GM19467 (cell line): ENCODE measurements around the gene SCAMP4.
"Not testable (repeated sequence)": the region's sequence is repeated elsewhere in the genome, so short reads cannot be mapped to it uniquely, and the experiment has no call there.

Experiments
- ATAC-seq: cut with Tn5 transposase; IDR thresholded peaks from one replicate; pipeline ENCODE4 v1.9.1; 2021; ENCODE audit warnings: mild to moderate bottlenecking, moderate library complexity; ENCODE audit not compliant: unreplicated experiment

SCAMP4 gene

GRCh38 chr19:1882089-1882785 lies 23.0 kb upstream of the SCAMP4 start:
- no peak for ATAC-seq

DNA sequence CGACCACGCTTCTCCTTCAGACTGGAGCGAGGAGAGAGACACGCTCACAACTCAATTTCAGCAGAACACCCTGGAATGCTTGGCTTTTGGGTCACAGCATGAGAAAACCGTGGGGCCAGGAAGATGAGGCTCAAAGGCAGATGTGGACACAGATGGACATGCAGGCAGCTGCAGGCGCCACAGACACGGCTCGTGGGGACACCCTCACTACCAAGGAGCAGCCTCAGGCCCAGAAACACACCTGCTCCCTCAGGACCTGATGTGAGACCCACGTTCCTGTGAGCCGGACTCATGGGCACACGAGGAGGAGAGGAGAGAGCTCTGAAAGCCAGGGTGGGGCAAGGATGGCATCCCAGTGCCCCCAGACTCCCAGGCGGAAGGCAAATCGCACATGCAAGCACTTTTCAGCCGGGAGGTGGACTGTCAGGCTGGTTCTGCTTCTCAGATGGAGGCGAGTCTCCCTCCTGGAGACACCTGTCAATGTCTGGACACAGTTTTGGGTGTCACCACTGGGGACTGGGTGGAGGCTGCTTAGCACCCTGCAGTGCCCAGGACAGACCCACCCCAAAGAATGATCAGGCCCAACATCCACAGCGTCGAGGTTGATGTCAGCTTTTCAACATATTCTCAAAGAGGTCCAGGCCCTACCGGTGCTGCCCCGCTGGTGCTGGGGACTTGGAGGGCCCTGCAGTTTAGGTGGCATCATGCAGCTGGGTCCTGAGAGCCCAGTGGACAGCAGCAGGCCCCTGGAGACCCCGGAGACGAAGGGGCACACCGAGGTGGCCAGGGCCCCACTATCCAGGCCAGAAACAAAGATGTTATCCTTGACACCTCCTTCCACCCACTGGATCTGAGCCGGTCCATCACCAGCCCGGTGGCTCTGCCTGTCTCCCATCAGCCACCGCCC lies 22.2 kb upstream of the SCAMP4 start:
- no peak for ATAC-seq

- ATAC-seq, result no peak
Measured at GRCh38 chr19:1883784-1884183, 21.4 kb upstream of the SCAMP4 start.

DNA sequence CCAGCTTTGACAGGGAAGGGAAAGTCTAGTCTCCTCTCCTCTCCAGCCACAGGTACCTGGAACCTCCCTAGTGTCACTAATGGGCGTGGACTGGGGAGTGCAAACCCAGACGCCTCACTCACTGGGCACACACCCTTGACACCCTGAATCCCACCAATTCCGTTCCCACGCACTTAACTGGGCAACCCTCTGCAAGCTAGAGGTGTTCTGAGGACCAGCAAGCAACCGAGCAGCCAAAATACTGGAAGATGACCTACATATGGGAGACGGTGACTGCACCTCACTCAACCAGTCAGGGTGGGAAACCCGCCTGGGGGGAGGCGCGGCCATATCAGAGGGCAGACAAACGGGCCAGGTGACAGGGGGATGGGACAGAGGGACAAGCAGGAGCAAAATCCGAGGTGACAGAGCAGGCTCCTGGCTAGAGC lies 20.9 kb upstream of the SCAMP4 start:
- ATAC-seq, result no peak

- peak; percentile 12 for ATAC-seq
Measured at GRCh38 chr19:1884719-1885334, 20.4 kb upstream of the SCAMP4 start.

- peak; percentile 78 for ATAC-seq
Measured at GRCh38 chr19:1885398-1886119, 19.6 kb upstream of the SCAMP4 start, which contains the start of gene ABHD17A. Gene ABHD17A (minus strand): TSS chr19:1885496. CDS start chr19:1881566, 3,930 bp downstream.

DNA sequence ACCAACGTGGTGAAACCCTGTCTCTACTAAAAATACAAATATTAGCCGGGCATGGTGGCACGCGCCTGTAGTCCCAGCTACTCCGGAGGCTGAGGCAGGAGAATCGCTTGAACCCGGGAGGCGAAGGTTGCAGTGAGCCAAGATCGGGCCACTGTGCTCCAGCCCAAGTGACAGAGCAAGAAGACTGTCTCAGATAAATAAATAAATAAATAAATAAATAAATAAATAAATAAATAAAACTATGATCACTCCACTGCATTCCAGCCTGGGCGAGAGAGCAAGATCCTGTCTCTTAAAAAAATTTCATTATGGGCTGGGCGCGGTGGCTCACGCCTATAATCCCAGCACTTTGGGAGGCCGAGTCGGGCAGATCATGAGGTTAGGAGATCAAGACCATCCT lies 18.8 kb upstream of the SCAMP4 start:
- ATAC-seq, result not testable (repeated sequence)

GRCh38 chr19:1888385-1888784 lies 16.8 kb upstream of the SCAMP4 start:
- no peak for ATAC-seq

DNA sequence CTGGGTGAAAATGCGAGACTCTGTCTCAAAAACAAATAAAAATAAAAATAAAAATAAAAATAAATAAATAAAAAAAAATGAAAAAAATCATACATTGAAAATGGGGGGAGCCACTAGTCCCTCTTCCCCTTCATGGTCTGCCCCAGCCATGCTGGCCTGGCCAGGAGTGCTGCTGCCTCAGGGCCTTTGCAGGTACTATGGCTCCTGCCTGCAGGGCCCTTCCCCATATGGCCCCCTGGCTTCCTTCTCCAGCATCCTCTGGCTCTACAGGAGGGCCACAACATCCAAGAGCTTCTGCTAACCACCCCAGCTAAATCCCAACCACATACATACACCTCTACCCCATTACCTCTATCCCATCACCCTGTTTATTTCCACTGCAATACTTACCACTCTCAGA lies 15.3 kb upstream of the SCAMP4 start:
- no peak for ATAC-seq

- ATAC-seq, result no peak
Measured at GRCh38 chr19:1893791-1894190, 11.4 kb upstream of the SCAMP4 start.

DNA sequence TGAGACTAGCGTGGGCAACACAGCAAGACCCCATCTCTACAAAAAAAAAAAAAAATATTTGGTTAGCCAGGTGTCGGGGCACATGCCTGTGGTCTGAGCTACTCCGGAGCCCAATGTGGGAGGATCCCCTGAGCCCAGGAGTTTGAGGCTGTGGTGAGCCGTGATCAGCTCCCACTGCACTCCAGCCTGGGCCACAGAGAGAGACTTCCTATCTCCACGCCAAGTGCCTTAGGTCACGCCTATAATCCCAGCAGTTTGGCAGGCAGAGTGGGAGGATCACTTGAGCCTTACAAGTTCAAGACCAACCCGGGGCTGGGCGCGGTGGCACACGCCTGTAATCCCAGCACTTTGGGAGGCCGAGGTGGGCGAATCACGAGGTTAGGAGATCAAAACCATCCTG lies 8.7 kb upstream of the SCAMP4 start:
- ATAC-seq, result no peak

DNA sequence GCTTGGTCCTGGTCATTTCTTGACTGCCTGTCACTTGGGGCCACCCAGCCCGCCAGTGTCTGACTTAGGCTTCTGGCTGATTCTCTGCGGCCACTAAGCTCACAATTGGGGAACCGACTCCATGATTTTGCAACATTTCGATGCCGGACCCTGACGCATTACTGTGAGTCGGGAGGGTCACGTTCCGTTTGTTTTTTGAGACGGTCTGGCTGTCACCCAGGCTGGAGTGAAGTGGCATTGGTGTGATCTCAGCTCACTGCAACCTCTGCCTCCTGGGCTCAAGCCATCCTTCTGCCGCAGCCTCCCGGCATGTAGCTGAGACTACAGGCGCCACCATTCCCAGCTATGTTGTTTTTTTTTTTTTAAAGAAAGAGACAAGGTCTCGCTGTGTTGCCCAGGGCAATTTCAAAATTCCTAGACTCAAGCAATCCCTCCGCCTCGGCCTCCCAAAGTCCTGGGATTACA lies 3.2 kb upstream of the SCAMP4 start:
- no peak for ATAC-seq

DNA sequence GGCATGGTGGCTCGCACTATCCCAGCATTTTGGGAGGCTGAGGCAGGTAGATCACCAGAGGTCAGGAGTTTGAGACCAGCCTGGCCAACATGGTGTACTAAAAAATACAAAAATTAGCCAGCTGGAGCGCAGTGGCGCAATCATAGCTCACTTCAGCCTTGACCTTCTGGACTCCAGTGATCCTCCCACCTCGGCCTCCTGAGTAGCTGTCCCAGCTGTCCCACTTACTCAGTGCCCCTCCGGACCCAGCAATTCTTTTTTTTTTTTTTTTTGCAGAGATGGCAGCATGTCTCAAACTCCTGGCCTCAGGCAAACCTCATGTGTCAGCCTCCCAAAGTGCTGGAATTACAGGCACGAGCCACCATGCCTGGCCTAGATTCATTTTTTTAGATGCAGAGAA lies 2.3 kb upstream of the SCAMP4 start:
- ATAC-seq, result no peak

GRCh38 chr19:1904860-1905109 lies 414 bp upstream of the SCAMP4 start:
- peak; percentile 3 for ATAC-seq

DNA sequence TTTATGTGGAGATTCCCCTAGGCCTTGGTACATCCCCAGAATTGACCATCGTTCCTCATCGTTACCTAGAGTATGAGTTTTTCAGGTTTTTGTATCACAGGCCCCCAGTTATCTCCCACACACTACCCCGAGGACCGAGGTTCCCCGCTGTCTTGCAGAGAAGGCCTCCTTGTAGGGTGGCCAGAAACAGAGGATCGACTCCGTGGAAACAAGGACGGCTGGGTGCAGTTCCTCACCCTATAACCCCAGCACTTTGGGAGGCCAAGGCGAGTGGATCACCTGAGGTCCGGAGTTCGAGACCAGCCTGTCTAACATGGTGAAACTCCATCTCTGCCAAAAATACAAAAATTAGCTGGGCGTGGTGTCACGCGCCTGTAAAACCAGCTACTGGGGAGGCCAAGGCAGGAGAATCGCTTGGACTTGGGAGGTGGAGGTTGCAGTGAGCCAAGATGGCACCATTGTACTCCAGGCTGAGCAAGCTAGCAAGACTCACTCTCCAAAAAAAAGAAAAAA lies 720 bp downstream of the SCAMP4 start:
- no peak for ATAC-seq

GRCh38 chr19:1906985-1907562 lies 1.9 kb downstream of the SCAMP4 start:
- ATAC-seq, result no peak

DNA sequence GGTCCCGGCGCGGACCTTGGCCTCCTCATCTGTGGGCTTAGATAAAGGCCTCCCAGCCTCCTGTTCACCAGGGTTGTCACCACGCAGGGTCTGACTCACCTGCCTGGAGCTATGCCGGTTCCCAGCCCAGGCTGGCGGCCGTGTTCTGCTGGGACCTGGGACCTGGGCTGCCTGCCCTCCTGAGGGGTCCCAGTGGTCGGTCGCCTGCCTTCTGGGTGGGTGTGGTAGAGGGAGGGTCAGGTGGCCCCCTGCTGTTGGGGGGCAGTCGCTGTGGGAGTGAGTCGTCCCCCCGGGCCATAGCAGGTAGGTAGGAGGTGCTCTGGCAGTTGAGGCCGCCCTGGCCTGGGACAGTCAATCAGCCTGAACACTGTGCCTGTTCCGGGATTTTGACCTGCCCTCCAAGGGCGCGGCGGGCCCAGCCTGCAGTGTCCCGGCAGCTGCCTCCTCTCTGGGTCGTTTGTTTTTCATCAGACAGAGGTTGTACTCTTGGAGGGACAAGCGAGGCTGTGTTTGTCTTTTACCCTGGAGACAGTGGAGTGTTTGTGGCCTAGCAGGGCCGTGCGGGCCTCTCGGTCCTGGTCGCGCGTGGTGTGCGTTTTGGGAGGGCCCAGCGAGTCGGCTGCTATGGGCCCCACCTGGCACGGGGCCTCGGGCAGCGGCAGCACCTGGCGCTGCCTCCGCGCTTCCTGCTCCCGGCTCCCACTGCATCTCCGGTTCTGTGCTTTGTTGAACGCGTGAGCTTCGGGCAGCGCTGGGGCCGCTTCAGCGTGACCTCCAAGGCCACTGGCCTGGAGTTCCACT lies 2.6 kb downstream of the SCAMP4 start:
- ATAC-seq, result no peak

DNA sequence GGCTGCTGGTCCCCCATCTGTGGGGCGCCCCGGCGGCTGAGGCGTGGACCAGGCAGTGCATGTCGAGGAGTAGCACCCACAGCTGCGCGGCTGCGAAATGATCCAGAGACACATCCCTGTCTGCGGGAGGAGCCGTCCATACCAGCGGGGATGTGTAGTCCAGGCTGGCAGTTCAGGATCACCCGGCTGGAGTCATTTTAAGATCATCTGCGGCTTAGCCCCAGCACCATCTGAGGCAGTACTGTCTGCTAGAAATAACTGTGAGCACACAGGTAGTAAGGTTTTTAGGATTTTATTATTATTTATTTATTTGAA lies 3.1 kb downstream of the SCAMP4 start:
- ATAC-seq, result no peak

GRCh38 chr19:1909761-1910080 lies 4.5 kb downstream of the SCAMP4 start:
- ATAC-seq, result no peak

DNA sequence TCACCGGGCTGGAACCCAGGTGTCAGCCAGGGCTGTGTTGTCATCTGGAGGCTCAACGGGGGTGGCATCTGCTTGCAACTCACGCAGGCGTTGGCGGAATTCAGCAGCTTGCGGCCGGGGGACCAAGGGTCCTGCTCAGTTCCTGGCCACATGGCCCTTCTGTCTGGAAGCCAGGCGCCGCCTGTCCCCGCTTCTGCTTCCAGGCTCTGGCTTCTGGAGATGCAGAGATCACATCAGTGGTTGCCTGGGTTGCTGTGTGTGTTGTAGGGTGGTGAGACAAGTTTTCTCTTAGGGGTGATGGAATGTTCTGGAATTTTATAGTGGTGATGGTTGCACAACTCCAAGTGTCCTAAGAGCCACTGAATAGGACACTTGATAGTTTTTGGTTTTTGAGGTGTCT lies 5.0 kb downstream of the SCAMP4 start:
- ATAC-seq, result no peak
